Kasumi-1 (cell line): ENCODE measurements around the gene FAM193B.

Source experiments
- DNase-seq, 2 experiments: peaks; one replicate each; lab custom pipeline; 2025; lab: John Stamatoyannopoulos, UW

The FAM193B gene

DNA sequence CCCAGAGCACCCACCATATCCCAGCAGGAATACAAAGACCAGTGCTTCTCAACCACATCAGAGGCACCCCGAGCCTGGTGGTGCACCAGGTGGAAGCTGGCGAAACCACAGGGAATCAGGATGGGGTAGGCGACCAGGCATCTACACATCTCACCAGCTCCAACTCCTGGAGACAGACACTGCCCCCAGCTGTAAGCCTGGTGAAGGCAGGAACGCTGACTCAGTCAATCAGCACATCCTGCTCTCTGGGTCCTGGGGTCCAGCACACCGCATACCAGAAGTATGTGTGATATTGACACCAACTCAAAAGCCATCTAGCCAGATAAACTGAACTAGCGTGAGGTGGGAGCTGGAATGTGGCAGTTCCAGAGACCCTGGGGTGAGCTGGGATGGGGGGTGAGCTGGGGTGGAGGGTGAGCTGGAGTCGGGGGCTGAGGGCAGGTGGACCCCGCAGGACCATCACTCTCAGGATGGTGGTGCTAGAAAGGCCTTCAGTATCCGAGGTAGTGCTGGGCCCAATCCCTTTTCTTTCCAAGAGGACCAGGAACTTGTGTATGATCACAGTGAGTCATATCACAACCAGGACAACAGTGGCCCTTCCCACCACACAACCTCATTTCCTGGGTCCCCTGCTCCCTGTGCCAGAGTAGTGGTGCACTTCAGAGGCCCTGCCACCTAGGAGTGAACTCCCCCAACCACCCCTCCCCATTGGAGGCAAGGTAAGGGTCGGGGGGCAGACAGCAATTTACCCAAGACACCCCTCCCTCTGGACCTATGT is 83.4 kb downstream of the FAM193B start:
- no peak for DNase-seq
